GM10266 (cell line): ENCODE measurements around the gene APPBP2.
"Not testable (repeated sequence)": the region's sequence is repeated elsewhere in the genome, so short reads cannot be mapped to it uniquely, and the experiment has no call there.

Experiments used
- DNase-seq: peaks from one replicate; pipeline ENCODE4 v3.0.0; 2012; ENCODE audit errors: extremely low spot score
- CTCF ChIP-seq: IDR thresholded peaks from 2 replicates; pipeline ENCODE4 v1.5.1; 2012; ENCODE audit warnings: mild to moderate bottlenecking, low read depth; ENCODE audit not compliant: control insufficient read depth, insufficient read depth; ENCODE audit errors: missing control alignments

APPBP2 gene

DNA sequence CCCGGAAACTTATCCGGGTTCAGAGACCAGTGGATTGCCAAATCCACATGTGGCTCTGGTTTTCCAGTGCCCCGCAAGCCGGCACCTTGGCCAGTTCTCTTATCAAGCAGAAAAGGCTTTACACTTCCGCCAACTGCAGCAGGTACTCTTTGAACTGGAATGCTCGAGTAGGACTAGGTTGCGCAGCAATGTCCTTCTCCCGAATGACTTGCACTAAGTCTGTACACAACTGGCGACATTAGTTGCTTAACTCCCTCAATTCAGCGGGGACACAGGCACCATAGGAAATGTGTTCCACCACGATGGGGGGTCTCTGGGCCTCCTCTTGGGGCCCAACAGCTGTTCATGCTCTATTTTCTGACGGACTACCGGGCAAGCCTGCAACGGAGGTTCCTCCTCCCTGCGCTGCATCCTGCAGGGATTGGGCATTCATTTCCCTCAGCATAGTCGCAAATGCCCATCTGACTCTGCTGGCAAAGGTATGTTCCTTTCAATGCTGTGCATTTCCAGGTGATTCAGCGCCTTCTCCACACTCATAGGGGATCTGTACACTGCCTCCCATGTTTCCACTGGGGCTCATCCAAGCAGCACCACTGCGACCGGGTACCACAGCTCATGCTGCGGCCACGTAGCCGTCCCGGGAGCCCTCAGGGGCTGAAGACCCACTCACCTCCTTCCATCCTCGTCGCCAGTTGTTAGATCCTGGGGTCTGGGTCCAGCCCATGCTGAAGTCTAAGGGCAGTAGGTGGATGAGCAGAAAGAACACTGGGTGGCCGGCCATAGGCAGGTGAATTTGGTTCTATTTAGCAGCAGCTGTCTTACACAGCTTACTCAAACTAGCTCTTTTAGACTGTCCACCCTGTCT, 34.2 kb upstream of the APPBP2 start:
- TF ChIP-seq CTCF = no peak
- no peak for DNase-seq

DNA sequence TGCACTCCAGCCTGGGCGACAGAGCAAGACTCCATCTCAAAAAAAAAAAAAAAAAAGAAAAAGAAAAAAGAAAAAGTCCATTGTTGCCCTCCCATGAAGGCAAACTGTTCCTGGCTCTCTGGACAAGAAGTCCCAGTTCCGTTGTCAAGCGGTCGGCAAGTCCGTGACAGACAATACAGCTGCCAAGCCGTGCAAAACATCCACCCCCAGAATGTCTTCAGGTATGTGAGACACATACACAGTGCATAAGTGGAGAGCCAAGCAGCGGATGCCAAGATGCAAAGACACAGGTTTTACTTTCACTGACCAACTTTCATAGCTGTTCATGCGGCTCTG, 33.6 kb upstream of the APPBP2 start:
- no peak for TF ChIP-seq CTCF
- DNase-seq = no peak

GRCh38 chr17:60557805-60558204, 31.8 kb upstream of the APPBP2 start:
- TF ChIP-seq CTCF = no peak
- no peak for DNase-seq

DNA sequence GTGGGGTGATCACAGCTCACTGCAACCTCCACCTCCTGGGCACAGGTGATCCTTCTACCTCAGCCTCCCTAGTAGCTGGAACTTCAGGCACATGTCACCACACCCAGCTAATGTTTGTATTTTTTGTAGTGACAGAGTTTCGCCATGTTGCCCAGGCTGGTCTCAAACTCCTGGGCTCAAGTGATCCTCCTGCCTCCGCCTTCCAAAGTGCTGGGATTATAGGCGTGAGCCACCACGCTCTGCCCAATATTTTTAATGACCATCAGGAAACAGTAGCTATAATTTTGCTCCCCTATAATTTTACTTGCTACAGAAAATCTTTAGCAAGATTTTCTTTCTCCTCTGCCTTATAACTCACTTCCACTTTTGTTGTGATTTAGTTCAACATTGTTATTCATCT, 29.7 kb upstream of the APPBP2 start:
- TF ChIP-seq CTCF = no peak
- DNase-seq = no peak

GRCh38 chr17:60554377-60554788, 28.3 kb upstream of the APPBP2 start:
- no peak for DNase-seq
- no peak for TF ChIP-seq CTCF

DNA sequence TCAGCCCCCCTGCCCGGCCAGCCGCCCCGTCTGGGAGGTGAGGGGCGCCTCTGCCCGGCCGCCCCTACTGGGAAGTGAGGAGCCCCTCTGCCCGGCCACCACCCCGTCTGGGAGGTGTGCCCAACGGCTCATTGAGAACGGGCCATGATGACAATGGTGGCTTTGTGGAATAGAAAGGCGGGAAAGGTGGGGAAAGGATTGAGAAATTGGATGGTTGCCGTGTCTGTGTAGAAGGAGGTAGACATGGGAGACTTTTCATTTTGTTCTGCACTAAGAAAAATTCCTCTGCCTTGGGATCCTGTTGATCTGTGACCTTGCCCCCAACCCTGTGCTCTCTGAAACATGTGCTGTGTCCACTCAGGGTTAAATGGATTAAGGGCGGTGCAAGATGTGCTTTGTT, 26.2 kb upstream of the APPBP2 start:
- DNase-seq = not testable (repeated sequence)

DNA sequence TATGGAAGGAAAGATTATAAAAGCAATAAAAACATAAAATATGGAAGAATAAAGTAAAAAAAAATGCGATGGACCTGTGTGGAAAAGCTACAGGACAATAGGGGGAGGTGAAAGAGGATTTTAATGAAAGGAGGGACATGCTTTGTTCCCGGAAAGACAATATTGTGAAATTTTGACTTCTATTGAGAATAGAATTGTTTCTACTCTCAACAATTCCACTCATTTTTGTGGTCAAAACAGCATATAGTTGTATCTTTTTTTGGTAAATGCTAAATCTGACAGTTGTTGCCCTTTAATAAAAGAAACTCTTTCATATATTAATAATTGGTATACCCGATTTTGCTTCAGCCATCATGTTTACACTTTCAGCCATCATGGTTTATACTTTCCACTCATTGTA, 22.9 kb upstream of the APPBP2 start:
- no peak for TF ChIP-seq CTCF
- DNase-seq = no peak
